Raji (cell line): ENCODE data around the gene SPECC1L.

Source experiments
- POLR2A ChIP-seq: IDR thresholded peaks from 2 replicates; pipeline ENCODE4 v1.6.1; 2011; ENCODE audit warnings: low read depth, low read length, control low read depth; ENCODE audit not compliant: insufficient read depth

The SPECC1L gene

GRCh38 chr22:24420072-24420976 is 149.7 kb downstream of the SPECC1L start:
- no peak for TF ChIP-seq POLR2A

GRCh38 chr22:24420977-24421343 is 150.3 kb downstream of the SPECC1L start:
- no peak for TF ChIP-seq POLR2A

GRCh38 chr22:24421428-24421931 is 150.8 kb downstream of the SPECC1L start:
- TF ChIP-seq POLR2A, result no peak

- TF ChIP-seq POLR2A, result no peak
Measured at GRCh38 chr22:24422102-24422665, 151.6 kb downstream of the SPECC1L start.

GRCh38 chr22:24423519-24424000 is 152.9 kb downstream of the SPECC1L start:
- 0 out of 2 replicates have a peak, but pooled peaks have one; percentile 17 for TF ChIP-seq POLR2A

GRCh38 chr22:24424001-24424900 is 153.6 kb downstream of the SPECC1L start:
- no peak for TF ChIP-seq POLR2A

GRCh38 chr22:24424901-24425775 is 154.5 kb downstream of the SPECC1L start:
- TF ChIP-seq POLR2A, result no peak

GRCh38 chr22:24426436-24426835 is 155.8 kb downstream of the SPECC1L start:
- no peak for TF ChIP-seq POLR2A

- TF ChIP-seq POLR2A, result no peak
Measured at GRCh38 chr22:24426851-24427499, 156.3 kb downstream of the SPECC1L start.

GRCh38 chr22:24427500-24428164 is 157.0 kb downstream of the SPECC1L start, which contains the start of gene ADORA2A:
Gene ADORA2A, plus strand, starts transcription at chr22:24427599. Its CDS starts 5,806 bp downstream, at chr22:24433405.
- TF ChIP-seq POLR2A, result peak; percentile 64

- no peak for TF ChIP-seq POLR2A
Measured at GRCh38 chr22:24428751-24429410, 158.2 kb downstream of the SPECC1L start.

- TF ChIP-seq POLR2A, result no peak
Measured at GRCh38 chr22:24429411-24430365, 159.1 kb downstream of the SPECC1L start.
